ENCODE results near the gene RPS24. TPM values are rescaled to one million over a fixed set of nuclear protein-coding genes. Genes with fewer than 3 reads are reported as not detected.

Gene RPS24
- total and polyA plus RNA-seq, 9 of the 15 experiments (the other 6 are each of a cell fraction or from before 2014, with no cell fraction given): 1,947 to 7,307 (median 5,944) TPM

GRCh38 chr10:78066728-78067430 lies 33.2 kb downstream of the RPS24 start (continued):
- TF ChIP-seq GTF2F1 (IDR thresholded peaks at IDR 0.05; ENCODE audit: low read depth, low read length): no peak
- TF ChIP-seq, protein P1, sequence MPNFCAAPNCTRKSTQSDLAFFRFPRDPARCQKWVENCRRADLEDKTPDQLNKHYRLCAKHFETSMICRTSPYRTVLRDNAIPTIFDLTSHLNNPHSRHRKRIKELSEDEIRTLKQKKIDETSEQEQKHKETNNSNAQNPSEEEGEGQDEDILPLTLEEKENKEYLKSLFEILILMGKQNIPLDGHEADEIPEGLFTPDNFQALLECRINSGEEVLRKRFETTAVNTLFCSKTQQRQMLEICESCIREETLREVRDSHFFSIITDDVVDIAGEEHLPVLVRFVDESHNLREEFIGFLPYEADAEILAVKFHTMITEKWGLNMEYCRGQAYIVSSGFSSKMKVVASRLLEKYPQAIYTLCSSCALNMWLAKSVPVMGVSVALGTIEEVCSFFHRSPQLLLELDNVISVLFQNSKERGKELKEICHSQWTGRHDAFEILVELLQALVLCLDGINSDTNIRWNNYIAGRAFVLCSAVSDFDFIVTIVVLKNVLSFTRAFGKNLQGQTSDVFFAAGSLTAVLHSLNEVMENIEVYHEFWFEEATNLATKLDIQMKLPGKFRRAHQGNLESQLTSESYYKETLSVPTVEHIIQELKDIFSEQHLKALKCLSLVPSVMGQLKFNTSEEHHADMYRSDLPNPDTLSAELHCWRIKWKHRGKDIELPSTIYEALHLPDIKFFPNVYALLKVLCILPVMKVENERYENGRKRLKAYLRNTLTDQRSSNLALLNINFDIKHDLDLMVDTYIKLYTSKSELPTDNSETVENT (CRISPR knock-in tag; IDR thresholded peaks at IDR 0.05): no peak
- TF ChIP-seq PCBP2 (IDR thresholded peaks at IDR 0.05; ENCODE audit: low read depth, low read length, poor library complexity, severe bottlenecking): no peak
- TF ChIP-seq ZBTB43 (CRISPR knock-in tag; IDR thresholded peaks at IDR 0.05): no peak
- TF ChIP-seq CHD7 (IDR thresholded peaks at IDR 0.05; ENCODE audit: low read depth, low read length): no peak
- no peak for TF ChIP-seq ZNF3 (CRISPR knock-in tag; IDR thresholded peaks at IDR 0.05)
- no peak for TF ChIP-seq FOXJ2 (tag; IDR thresholded peaks at IDR 0.05)
- TF ChIP-seq POLR2G (IDR thresholded peaks at IDR 0.05; ENCODE audit: low read depth, low read length): no peak
- no peak for TF ChIP-seq SAP30 (IDR thresholded peaks at IDR 0.05; ENCODE audit: borderline replicate concordance, insufficient read depth, low read depth, low read length, poor library complexity, severe bottlenecking)

Data from K562 (cell line).